Lung (tissue), 12 donors: ENCODE results near the gene C19orf85. TPM values are rescaled to one million over a fixed set of nuclear protein-coding genes. Genes with fewer than 3 reads are reported as not detected.
A peak's percentile ranks its signal among the peaks of the same experiment; 100 is the strongest.

Experiments used
- ATAC-seq: fragments of 200-7000 bp; cut with Tn5 transposase; one replicate; pipeline ENCODE4 v1.9.1; 2020; ENCODE audit warnings: moderate number of reproducible peaks; ENCODE audit not compliant: insufficient read depth, low FRiP score
- DNase-seq, 3 donors: peaks; one replicate each; pipeline ENCODE4 v3.0.0-alpha.2; 2013 to 2017
- H3K27ac ChIP-seq, 2 donors: one replicate each; pipeline ENCODE4 v1.5.1; 2013; ENCODE audit warnings: mild to moderate bottlenecking in 2 of 2, moderate library complexity in 2 of 2, control low read depth in 1 of 2, inconsistent platforms in 1 of 2, low read depth in 1 of 2, low read length in 1 of 2
- H3K27me3 ChIP-seq, 3 donors: one replicate each; pipeline ENCODE4 v1.5.1; 2013; ENCODE audit warnings: low read length in 2 of 3; ENCODE audit not compliant: control insufficient read depth in 3 of 3, insufficient read depth in 3 of 3
- H3K36me3 ChIP-seq, 4 donors: one replicate each; pipeline ENCODE4 v1.5.1; 2013; ENCODE audit warnings: low read length in 4 of 4, mild to moderate bottlenecking in 1 of 4, moderate library complexity in 1 of 4; ENCODE audit not compliant: control insufficient read depth in 4 of 4, insufficient read depth in 4 of 4
- H3K4me1 ChIP-seq, 5 donors: one replicate each; pipeline ENCODE4 v1.5.1; 2013; ENCODE audit warnings: low read length in 5 of 5, mild to moderate bottlenecking in 2 of 5, moderate library complexity in 1 of 5; ENCODE audit not compliant: control insufficient read depth in 5 of 5, insufficient read depth in 5 of 5
- H3K4me3 ChIP-seq: one replicate; pipeline ENCODE4 v1.5.1; 2013; ENCODE audit warnings: mild to moderate bottlenecking, control low read depth, moderate library complexity
- H3K9ac ChIP-seq, 2 donors: one replicate each; pipeline ENCODE4 v1.5.1; 2013; ENCODE audit warnings: low read length in 2 of 2, control low read depth in 1 of 2; ENCODE audit not compliant: insufficient read depth in 1 of 2
- H3K9me3 ChIP-seq, 4 donors: one replicate each; pipeline ENCODE4 v1.5.1; 2013; ENCODE audit warnings: low read length in 3 of 4, mild to moderate bottlenecking in 1 of 4, moderate library complexity in 1 of 4; ENCODE audit not compliant: control insufficient read depth in 4 of 4, insufficient read depth in 3 of 4
- WGBS, 2 donors: extraction: QIAGEN DNeasy Blood & Tissue Kit; methylation state at CpG; one replicate each; pipeline ENCODE4 v1.1.7; 2013; 5-methylcytosine and 5-hydroxymethylcytosine counted together
- polyA plus RNA-seq, 2 donors: library from polyadenylated mRNA; stranded (reverse); fragments of 200-250 nt; gene quantifications; one replicate each; pipeline ENCODE4 v1.2.1, GENCODE V29; 2013
- total RNA-seq, 2 donors: library from RNA; depleted of rRNA in 1 of 2; stranded (reverse); fragments of >200 nt in 1 of 2; gene quantifications; one replicate each; pipeline ENCODE4 v1.2.1, GENCODE V29; 2014 to 2021
- TF ChIP-seq, protein P1 (sequence below): IDR thresholded peaks from 2 replicates; pipeline ENCODE4 v1.5.1; 2012; ENCODE audit warnings: mild to moderate bottlenecking; ENCODE audit errors: control extremely low read depth, extremely low read depth
- donor health status: control.
- donor health status: control.
- donor health status: Bipolar disorder and iron deficiency.
- donor health status: healthy.
- donor health status: DM: yes; HTN: yes; CAD: no.

C19orf85 gene
- total and polyA plus RNA-seq, 4 donors, result not detected

GRCh38 chr19:55459551-55459949, 5.0 kb downstream of the C19orf85 start:
- Histone ChIP-seq H3K9me3 (no peaks in the 10 kb centered on the region), H3K9ac (peak overlapping the region in 1 of 2 donors; percentile 55), H3K27me3 (no peaks in the 10 kb centered on the region), H3K27ac (no peak overlapping the region), H3K4me1 (peaks cover 0 to 30% (median 2%) of the 10 kb centered on the region in 5 donors), H3K36me3 (peaks cover 0 to 18% (median 0%) of the 10 kb centered on the region in 4 donors), H3K4me3 (no peak overlapping the region)
- TF ChIP-seq, protein P1, sequence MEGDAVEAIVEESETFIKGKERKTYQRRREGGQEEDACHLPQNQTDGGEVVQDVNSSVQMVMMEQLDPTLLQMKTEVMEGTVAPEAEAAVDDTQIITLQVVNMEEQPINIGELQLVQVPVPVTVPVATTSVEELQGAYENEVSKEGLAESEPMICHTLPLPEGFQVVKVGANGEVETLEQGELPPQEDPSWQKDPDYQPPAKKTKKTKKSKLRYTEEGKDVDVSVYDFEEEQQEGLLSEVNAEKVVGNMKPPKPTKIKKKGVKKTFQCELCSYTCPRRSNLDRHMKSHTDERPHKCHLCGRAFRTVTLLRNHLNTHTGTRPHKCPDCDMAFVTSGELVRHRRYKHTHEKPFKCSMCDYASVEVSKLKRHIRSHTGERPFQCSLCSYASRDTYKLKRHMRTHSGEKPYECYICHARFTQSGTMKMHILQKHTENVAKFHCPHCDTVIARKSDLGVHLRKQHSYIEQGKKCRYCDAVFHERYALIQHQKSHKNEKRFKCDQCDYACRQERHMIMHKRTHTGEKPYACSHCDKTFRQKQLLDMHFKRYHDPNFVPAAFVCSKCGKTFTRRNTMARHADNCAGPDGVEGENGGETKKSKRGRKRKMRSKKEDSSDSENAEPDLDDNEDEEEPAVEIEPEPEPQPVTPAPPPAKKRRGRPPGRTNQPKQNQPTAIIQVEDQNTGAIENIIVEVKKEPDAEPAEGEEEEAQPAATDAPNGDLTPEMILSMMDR, result no peak
- 56 to 68% methylated on average over 8 of the region's 8 CpGs for WGBS, 2 donors
- ATAC-seq (no peak), DNase-seq (no peak)

DNA sequence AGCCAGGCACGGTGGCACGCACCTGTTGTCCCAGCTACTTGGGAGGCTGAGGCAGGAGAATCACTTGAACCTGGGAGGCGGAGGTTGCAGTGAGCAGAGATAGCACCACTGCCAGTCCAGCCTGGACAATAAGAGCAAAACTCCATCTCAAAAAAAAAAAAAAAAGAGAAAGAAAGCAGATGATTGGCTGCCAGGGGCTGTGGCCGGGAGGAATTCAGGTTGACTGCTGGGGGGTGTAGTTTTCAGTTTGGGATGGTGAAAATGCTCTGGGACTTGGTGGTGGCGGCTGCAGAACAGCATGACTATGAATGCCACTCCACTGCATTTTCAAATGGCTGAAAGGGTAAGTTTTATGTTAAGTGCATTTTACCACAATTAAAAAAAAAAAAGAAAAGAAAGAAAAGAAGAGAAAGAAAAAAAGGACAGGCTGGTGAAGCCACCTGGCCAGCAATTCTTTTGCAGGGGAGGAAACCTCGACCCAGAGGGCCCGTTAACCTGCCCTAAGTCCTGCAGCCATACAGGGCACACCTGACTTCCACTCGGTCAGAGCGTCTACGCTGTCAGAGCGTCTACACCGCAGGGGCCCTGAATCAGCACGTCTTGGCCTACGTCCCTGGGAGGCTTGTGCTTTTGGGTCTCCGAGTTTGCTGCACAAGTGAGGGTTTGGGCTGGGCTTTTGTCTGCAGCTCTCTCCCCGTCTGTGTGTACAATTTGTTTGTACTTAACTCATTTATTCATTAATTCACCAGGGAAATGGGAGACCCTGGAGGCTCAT, 6.7 kb downstream of the C19orf85 start:
- Histone ChIP-seq H3K9me3 (no peaks in the 10 kb centered on the region), H3K27ac (no peak overlapping the region), H3K36me3 (peaks cover 0 to 19% (median 0%) of the 10 kb centered on the region in 4 donors), H3K4me1 (peaks cover 0 to 30% (median 2%) of the 10 kb centered on the region in 5 donors), H3K9ac (no peak overlapping the region), H3K27me3 (no peaks in the 10 kb centered on the region), H3K4me3 (no peak overlapping the region)
- no peak for DNase-seq
- TF ChIP-seq, protein P1, result no peak
- no peak for ATAC-seq
- WGBS, 2 donors, result 83 to 89% methylated on average over 16 of the region's 16 CpGs

DNA sequence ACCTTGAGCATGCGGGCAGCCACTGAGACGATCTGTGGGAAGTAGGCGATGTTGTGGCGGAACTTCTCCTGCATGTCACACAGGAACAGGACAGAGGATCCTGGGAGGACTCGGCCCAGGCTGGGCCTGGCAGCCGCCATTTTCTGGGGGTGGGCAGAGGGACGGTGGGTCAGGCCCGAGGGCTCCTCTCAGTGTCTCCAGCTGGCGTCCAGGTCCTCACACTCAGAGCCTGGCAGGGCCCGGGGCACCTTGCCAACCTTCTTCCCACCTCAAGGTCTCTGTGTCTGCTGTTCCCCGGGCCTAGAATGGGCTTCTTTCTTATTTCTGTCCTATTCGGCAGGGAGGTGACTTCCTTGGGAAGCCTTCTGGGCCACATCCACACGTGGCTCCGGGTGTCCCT, 8.2 kb downstream of the C19orf85 start:
- Histone ChIP-seq H3K4me1 (peaks cover 0 to 30% (median 8%) of the 10 kb centered on the region in 5 donors), H3K27me3 (peaks cover 3 to 11% (median 7%) of the 10 kb centered on the region in 3 donors), H3K27ac (no peak overlapping the region), H3K36me3 (peaks cover 0 to 19% (median 0%) of the 10 kb centered on the region in 4 donors), H3K4me3 (no peak overlapping the region), H3K9ac (no peak overlapping the region), H3K9me3 (no peaks in the 10 kb centered on the region)
- ATAC-seq (no peak), DNase-seq (no peak)
- TF ChIP-seq, protein P1, result no peak
- 89 to 93% methylated on average over 14 of the region's 14 CpGs for WGBS, 2 donors
